Left renal pelvis (tissue), 4 donors: ENCODE data around the gene INTS12. TPM values are rescaled to one million over a fixed set of nuclear protein-coding genes. Genes with fewer than 3 reads are reported as not detected.
"Not testable (repeated sequence)": the region's sequence is repeated elsewhere in the genome, so short reads cannot be mapped to it uniquely, and the experiment has no call there.

Experiments
- DNase-seq, 4 donors: peaks; one replicate each; pipeline ENCODE4 v3.0.0-alpha.2; 2013; ENCODE audit warnings: low read depth in 4 of 4, low spot score in 3 of 4
- polyA plus RNA-seq, 4 donors: library from polyadenylated mRNA; unstranded; fragments of 120-200 nt; gene quantifications; one replicate each; pipeline ENCODE4 v1.2.1, GENCODE V29; 2013; ENCODE audit not compliant: insufficient read length in 4 of 4

The INTS12 gene
- polyA plus RNA-seq, 4 donors: 29.8 to 36.7 (median 32.2) TPM

- DNase-seq: not testable (repeated sequence)
These were observed 13.7 kb downstream of the INTS12 start for GRCh38 chr4:105694812-105695211.

- DNase-seq: no peak
These were observed 21.9 kb downstream of the INTS12 start for GRCh38 chr4:105686571-105686970.

GRCh38 chr4:105683038-105683437 is 25.5 kb downstream of the INTS12 start:
- DNase-seq: no peak

- no peak for DNase-seq
These were observed 29.3 kb downstream of the INTS12 start for GRCh38 chr4:105679186-105679585.

- no peak for DNase-seq
These were observed 30.8 kb downstream of the INTS12 start for GRCh38 chr4:105677709-105678108.

- no peak for DNase-seq
These were observed 34.5 kb downstream of the INTS12 start for GRCh38 chr4:105674011-105674410.

- DNase-seq: no peak
These were observed 37.2 kb downstream of the INTS12 start for GRCh38 chr4:105671301-105671700.

- DNase-seq: no peak
These were observed 37.8 kb downstream of the INTS12 start for GRCh38 chr4:105670684-105671083.

GRCh38 chr4:105666693-105667092 is 41.8 kb downstream of the INTS12 start:
- no peak for DNase-seq

GRCh38 chr4:105662935-105663675 is 45.4 kb downstream of the INTS12 start:
- DNase-seq: no peak

GRCh38 chr4:105661028-105661427 is 47.5 kb downstream of the INTS12 start:
- no peak for DNase-seq

- no peak for DNase-seq
These were observed 49.3 kb downstream of the INTS12 start for GRCh38 chr4:105659190-105659589.

GRCh38 chr4:105657117-105657765 is 51.2 kb downstream of the INTS12 start:
- no peak for DNase-seq

- no peak for DNase-seq
These were observed 56.1 kb downstream of the INTS12 start for GRCh38 chr4:105652286-105652888.

GRCh38 chr4:105651884-105652283 is 56.6 kb downstream of the INTS12 start:
- DNase-seq: no peak

GRCh38 chr4:105650190-105650589 is 58.3 kb downstream of the INTS12 start:
- DNase-seq: no peak

GRCh38 chr4:105645440-105645839 is 63.0 kb downstream of the INTS12 start:
- no peak for DNase-seq

- no peak for DNase-seq
These were observed 64.2 kb downstream of the INTS12 start for GRCh38 chr4:105644257-105644656.

- DNase-seq: no peak
These were observed 66.6 kb downstream of the INTS12 start for GRCh38 chr4:105641845-105642244.

- DNase-seq: no peak
These were observed 70.9 kb downstream of the INTS12 start for GRCh38 chr4:105637408-105638176.

GRCh38 chr4:105634402-105635080 is 73.9 kb downstream of the INTS12 start:
- no peak for DNase-seq
